ENCODE results near the gene EGFL8.
"Not testable (repeated sequence)": the region's sequence is repeated elsewhere in the genome, so short reads cannot be mapped to it uniquely, and the experiment has no call there.

Gene EGFL8

DNA sequence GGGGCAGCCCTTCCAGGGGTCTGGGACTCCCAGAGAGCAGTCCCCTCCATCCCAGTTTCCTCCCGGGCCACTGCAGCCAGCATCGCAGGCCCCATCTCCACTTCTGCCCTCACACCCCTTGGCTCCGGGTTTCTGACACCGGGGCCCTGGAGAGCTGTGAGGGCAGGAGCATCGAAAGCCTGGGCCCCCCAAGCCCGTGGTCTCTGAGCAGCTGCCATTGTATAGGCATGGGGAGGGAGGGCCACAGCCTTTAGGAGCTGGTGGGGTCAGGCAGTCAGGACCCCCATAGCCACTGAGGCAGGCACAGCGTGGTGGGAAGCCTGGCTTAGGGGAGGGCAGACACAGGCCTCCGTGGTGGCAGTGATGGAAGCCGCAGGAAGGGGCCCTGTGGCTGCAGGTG lies 37.8 kb downstream of the EGFL8 start:
- no peak for DNase-seq (ENCODE audit: low read depth)
- H3K4me3 ChIP-seq (ENCODE audit: low read depth, low read length) = no peak overlapping the region
- TF ChIP-seq, protein P1, sequence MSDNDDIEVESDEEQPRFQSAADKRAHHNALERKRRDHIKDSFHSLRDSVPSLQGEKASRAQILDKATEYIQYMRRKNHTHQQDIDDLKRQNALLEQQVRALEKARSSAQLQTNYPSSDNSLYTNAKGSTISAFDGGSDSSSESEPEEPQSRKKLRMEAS (IDR thresholded peaks at IDR 0.05; ENCODE audit: low read depth, low read length) = no peak
- TF ChIP-seq, protein P2, sequence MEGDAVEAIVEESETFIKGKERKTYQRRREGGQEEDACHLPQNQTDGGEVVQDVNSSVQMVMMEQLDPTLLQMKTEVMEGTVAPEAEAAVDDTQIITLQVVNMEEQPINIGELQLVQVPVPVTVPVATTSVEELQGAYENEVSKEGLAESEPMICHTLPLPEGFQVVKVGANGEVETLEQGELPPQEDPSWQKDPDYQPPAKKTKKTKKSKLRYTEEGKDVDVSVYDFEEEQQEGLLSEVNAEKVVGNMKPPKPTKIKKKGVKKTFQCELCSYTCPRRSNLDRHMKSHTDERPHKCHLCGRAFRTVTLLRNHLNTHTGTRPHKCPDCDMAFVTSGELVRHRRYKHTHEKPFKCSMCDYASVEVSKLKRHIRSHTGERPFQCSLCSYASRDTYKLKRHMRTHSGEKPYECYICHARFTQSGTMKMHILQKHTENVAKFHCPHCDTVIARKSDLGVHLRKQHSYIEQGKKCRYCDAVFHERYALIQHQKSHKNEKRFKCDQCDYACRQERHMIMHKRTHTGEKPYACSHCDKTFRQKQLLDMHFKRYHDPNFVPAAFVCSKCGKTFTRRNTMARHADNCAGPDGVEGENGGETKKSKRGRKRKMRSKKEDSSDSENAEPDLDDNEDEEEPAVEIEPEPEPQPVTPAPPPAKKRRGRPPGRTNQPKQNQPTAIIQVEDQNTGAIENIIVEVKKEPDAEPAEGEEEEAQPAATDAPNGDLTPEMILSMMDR (IDR thresholded peaks at IDR 0.05; ENCODE audit: low read depth, low read length) = no peak
- TF ChIP-seq MYC (IDR thresholded peaks at IDR 0.05; ENCODE audit: low read depth, low read length) (no peak), POLR2A (IDR thresholded peaks at IDR 0.05; ENCODE audit: extremely low read depth, insufficient read length) (no peak)

DNA sequence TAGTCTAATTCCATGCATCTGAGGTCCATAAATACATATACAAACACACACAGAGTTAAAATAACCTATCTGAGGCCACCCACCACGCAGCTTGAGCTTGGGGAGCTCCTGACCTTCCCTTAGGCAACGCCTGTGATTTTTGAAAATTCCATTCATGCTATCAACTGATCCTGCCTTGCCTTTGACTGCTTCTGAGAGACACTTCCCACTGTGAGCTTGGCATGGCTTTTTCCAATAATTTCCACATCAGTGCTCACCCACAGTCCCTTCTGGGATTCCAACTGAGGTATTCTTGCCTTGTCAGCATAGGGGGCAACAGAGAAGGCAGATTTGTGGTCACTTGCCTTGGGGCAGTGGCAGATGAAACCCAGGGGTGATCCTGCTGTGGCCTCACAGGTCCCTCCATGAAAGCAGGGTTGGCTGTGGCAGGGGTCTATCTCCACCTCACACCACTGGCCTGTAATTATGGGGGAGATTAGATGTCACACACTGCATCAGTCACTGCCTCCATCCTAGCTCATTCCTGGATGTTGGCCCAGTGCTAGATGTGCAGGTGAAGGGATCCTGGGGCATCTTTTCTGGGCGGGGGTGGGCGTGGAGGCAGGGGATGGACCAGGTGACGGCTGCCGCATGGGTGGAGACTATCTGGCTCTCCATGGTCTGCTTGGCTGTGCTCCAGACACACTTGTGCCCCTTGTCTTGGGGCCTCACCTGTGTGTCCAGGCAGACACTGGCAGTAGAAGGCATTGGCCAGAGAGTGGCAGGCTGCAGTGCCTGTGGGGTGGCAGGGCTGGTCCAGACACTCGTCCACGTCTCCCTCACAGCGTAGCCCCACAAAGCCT lies 39.3 kb downstream of the EGFL8 start:
- no peak overlapping the region for H3K4me3 ChIP-seq (ENCODE audit: low read depth, low read length)
- TF ChIP-seq POLR2A (IDR thresholded peaks at IDR 0.05; ENCODE audit: extremely low read depth, insufficient read length) = no peak
- TF ChIP-seq, protein P2 (IDR thresholded peaks at IDR 0.05; ENCODE audit: low read depth, low read length) = no peak
- TF ChIP-seq MYC (IDR thresholded peaks at IDR 0.05; ENCODE audit: low read depth, low read length) = no peak
- TF ChIP-seq, protein P1 (IDR thresholded peaks at IDR 0.05; ENCODE audit: low read depth, low read length) = no peak
- DNase-seq (ENCODE audit: low read depth) = no peak

DNA sequence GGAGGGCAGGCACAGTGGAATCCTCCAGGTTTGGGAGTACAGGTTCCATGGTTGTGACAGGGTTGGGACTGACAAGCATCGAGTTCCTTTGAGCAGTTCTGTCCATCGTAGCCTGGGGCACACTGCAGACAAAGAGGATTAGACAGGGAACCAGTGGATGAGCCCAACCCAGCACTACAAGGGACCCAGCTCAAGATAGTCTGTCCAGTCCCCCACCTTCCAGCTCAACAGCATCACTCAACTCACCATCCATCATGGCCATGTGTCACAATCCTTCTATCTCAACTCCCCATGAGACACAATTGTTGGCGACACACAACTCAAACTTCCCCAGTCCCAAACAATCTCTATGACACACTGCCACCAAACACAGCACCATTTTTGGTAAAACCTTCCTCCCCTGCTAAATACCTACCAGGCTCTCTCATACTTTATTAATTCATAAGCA lies 39.9 kb downstream of the EGFL8 start:
- TF ChIP-seq, protein P2 (IDR thresholded peaks at IDR 0.05; ENCODE audit: low read depth, low read length) = no peak
- TF ChIP-seq MYC (IDR thresholded peaks at IDR 0.05; ENCODE audit: low read depth, low read length) (no peak), POLR2A (IDR thresholded peaks at IDR 0.05; ENCODE audit: extremely low read depth, insufficient read length) (no peak)
- TF ChIP-seq, protein P1 (IDR thresholded peaks at IDR 0.05; ENCODE audit: low read depth, low read length) = no peak
- no peak overlapping the region for H3K4me3 ChIP-seq (ENCODE audit: low read depth, low read length)
- DNase-seq (ENCODE audit: low read depth) = no peak

DNA sequence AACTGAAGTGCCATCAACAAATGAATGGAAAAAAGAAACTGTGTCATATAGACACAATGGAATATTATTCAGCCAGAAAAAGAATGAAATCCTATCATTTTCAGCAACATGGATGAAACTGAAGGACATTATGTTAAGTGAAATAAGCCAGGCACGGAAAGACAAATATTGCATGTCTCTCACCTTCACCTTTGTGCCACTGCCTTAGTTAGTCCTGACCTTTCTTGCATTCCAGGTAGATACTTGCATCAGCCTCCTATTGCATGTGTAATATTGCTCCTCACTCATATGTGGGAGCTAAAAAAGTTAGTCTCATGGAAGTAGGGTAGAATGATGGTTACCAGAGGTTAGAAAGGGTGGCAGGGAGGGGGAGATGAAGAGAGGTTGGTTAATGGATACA lies 44.6 kb downstream of the EGFL8 start:
- no peak for DNase-seq (ENCODE audit: low read depth)
- no peak overlapping the region for H3K4me3 ChIP-seq (ENCODE audit: low read depth, low read length)
- TF ChIP-seq, protein P2 (IDR thresholded peaks at IDR 0.05; ENCODE audit: low read depth, low read length) = no peak
- TF ChIP-seq, protein P1 (IDR thresholded peaks at IDR 0.05; ENCODE audit: low read depth, low read length) = no peak
- TF ChIP-seq MYC (IDR thresholded peaks at IDR 0.05; ENCODE audit: low read depth, low read length) (no peak), POLR2A (IDR thresholded peaks at IDR 0.05; ENCODE audit: extremely low read depth, insufficient read length) (no peak)

DNA sequence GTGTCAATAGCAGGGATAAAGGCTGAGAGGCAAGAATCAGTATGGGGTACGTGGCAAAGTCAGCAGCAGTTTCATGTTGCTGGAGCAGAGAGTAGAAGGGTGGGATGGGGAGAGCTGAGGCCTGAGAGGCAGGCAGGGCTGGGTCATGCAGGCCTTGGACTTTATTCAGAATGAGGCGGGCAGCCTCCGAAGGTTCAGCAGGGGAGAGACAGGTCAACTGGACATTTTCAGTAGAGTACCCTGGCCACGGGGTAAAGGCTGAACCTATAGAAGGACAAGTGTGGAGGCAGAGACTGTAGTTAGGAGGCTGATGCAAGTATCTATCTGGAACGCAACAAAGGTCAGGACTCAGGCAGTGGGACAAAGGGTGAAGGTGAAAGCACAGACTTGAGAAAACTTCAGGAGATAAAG lies 45.8 kb downstream of the EGFL8 start:
- no peak for TF ChIP-seq POLR2A (IDR thresholded peaks at IDR 0.05; ENCODE audit: extremely low read depth, insufficient read length)
- no peak for TF ChIP-seq MYC (IDR thresholded peaks at IDR 0.05; ENCODE audit: low read depth, low read length)
- TF ChIP-seq, protein P2 (IDR thresholded peaks at IDR 0.05; ENCODE audit: low read depth, low read length) = no peak
- TF ChIP-seq, protein P1 (IDR thresholded peaks at IDR 0.05; ENCODE audit: low read depth, low read length) = no peak
- no peak overlapping the region for H3K4me3 ChIP-seq (ENCODE audit: low read depth, low read length)
- DNase-seq (ENCODE audit: low read depth) = no peak

DNA sequence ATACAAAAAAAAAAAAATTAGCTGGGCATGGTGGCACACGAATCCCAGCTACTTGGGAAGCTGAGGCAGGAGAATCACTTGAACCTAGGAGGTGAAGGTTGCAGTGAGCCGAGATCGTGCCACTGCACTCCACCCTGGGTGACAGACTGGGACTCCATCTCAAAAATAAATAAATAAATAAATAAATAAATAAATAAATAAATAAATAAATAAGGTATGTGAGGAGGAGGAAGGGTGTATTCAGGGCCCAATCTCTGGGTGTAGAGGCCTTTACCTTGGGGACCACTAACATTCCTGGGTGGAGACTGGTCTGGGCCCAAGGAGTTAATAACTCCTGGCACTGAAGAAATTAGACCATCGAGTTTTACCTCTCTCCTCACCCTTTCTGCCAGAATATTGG lies 47.0 kb downstream of the EGFL8 start:
- DNase-seq (ENCODE audit: low read depth); H3K4me3 ChIP-seq (ENCODE audit: low read depth, low read length): not testable (repeated sequence)

Measured in NB4 (cell line).